ENCODE measurements around the gene KCNJ16. TPM values are rescaled to one million over a fixed set of nuclear protein-coding genes. Genes with fewer than 3 reads are reported as not detected.

Gene KCNJ16
- total RNA-seq, 4 donors from 2014 or later: 0.44 TPM; not detected in 3

DNA sequence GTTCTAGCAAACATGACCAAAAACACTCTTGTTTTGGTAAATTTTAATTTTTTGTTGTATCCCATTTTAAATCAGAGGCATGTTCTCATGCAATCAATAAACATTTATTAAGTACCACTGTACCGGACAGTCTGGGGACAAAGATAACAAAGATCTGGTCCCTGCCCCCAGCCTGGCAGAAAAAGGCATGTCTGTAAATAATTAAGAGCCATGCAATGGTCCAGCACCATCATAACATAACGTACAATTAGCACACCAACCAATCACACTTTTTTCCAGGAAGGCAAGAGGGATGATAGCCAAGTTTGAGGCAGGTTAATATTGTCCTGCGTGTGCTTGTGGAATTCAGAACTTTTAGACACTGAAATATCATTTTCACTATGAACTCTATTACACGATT is 3.5 kb downstream of the KCNJ16 start:
- H3K9me3 ChIP-seq: no peaks in the 10 kb centered on the region
- no peak overlapping the region for H3K27ac ChIP-seq
- WGBS, 2 donors: 51 to 70% methylated on average over 4 of the region's 4 CpGs
- no peaks in the 10 kb centered on the region for H3K27me3 ChIP-seq
- no peak overlapping the region for H3K4me3 ChIP-seq
- no peak for TF ChIP-seq POLR2A (IDR thresholded peaks at IDR 0.05)
- TF ChIP-seq CTCF (IDR thresholded peaks at IDR 0.05): no peak
- no peak for DNase-seq
- peaks cover 0 to 4% (median 0%) of the 10 kb centered on the region in 3 donors for H3K4me1 ChIP-seq
- no peaks in the 10 kb centered on the region for H3K36me3 ChIP-seq
- intact Hi-C loops (cut with DNase I): no loop called here

GRCh38 chr17:70078994-70079531 is 4.0 kb downstream of the KCNJ16 start:
- WGBS, 2 donors: 89 to 93% methylated on average over 3 of the region's 3 CpGs
- Histone ChIP-seq H3K27ac (no peak overlapping the region), H3K4me3 (no peak overlapping the region), H3K4me1 (peaks cover 0 to 4% (median 0%) of the 10 kb centered on the region in 3 donors), H3K36me3 (no peaks in the 10 kb centered on the region), H3K9me3 (no peaks in the 10 kb centered on the region), H3K27me3 (no peaks in the 10 kb centered on the region)
- no peak for DNase-seq
- TF ChIP-seq CTCF (IDR thresholded peaks at IDR 0.05) (no peak), POLR2A (IDR thresholded peaks at IDR 0.05) (no peak)
- intact Hi-C loops (cut with DNase I): no loop called here

DNA sequence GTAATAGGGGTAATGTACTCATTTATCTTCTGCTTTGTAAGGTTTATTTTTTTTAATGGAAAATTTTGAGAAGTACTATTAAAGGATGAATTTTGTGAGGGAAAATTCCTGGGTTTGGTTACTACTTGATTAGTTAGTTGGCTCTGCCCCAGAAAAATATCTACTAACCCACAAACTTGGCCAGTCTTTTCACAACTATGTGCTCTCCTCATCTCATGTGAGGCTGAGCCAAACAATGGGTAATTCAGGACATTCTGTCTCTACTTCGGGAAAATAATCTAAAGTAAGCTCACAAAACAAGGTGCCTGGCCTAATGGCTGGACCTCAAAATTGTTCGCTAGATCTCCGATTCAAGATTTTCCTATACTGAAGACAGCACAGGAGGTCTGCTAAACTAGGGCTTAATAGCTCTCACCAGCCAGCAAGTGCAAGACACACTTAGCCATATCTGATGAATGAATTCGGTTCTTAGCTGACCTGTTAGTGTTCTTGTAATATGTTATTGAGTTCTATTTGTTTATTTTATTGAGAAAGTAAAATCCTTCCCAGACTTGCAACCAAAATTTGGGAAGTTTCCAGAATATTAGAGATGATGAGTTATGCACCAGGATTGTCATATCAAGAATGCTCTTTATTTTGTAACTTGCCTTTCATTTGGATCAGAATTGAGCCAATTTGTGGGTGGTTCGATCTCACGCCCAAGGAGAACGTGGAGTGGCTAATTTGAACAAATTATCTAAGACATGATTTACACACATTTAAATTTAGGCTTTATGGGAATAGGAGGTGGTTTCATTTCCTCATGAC is 5.7 kb downstream of the KCNJ16 start:
- WGBS, 2 donors: 55 to 66% methylated on average over 7 of the region's 7 CpGs
- no peak for DNase-seq
- TF ChIP-seq CTCF (IDR thresholded peaks at IDR 0.05) (no peak), POLR2A (IDR thresholded peaks at IDR 0.05) (no peak)
- Histone ChIP-seq H3K27ac (peak overlapping the region in 1 of 4 donors; percentile 53), H3K4me1 (no peaks in the 10 kb centered on the region), H3K4me3 (no peak overlapping the region), H3K36me3 (no peaks in the 10 kb centered on the region), H3K27me3 (no peaks in the 10 kb centered on the region), H3K9me3 (no peaks in the 10 kb centered on the region)
- intact Hi-C loops (cut with DNase I): no loop called here

DNA sequence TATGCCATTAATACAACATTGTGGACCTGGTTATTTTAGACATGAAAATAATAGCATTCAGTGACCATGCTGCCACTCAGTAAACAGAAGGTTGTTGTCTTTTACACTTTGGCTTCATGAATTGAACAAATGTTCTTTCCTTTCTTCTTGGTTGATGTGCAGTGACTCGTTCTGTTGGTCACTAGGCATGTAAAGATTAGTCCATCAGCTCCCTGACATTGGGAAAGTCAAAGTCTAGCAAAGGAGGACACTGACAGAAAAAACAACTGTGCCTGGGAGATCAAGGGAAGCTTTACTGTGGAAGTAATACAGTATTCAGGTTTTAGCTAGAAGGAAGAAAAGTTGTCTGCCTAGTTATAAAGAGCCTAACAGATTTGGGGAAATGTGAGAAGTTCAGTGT is 6.9 kb downstream of the KCNJ16 start:
- TF ChIP-seq CTCF (IDR thresholded peaks at IDR 0.05) (no peak), POLR2A (IDR thresholded peaks at IDR 0.05) (no peak)
- no peak for DNase-seq
- Histone ChIP-seq H3K4me1 (no peaks in the 10 kb centered on the region), H3K27me3 (no peaks in the 10 kb centered on the region), H3K9me3 (no peaks in the 10 kb centered on the region), H3K4me3 (no peak overlapping the region), H3K27ac (no peak overlapping the region), H3K36me3 (no peaks in the 10 kb centered on the region)
- intact Hi-C loops (cut with DNase I): no loop called here
- WGBS, 2 donors: 27 to 36% methylated on average over 1 of the region's 1 CpG

DNA sequence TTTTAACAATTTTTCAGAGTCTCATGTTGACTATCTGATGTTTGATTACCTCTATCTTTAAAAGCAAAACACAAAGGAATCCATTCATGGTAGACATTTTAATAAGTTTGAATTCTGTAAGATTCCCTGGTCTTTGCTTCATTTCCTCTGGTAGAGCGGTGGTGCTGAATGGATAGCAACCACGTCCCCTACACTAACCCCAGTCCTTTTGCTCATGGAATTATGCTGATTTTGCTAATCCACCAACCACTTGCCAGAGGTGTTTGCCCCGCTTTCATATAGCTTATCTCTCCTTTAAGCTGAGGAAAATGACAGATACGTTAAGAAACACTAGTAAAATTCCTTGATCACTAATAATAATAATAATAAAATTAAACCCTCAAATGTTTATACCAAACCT is 9.5 kb downstream of the KCNJ16 start:
- no peak overlapping the region for H3K4me3 ChIP-seq
- no peaks in the 10 kb centered on the region for H3K36me3 ChIP-seq
- H3K27ac ChIP-seq: no peak overlapping the region
- no peak for DNase-seq
- no peaks in the 10 kb centered on the region for H3K9me3 ChIP-seq
- WGBS, 2 donors: 67 to 80% methylated on average over 4 of the region's 4 CpGs
- TF ChIP-seq CTCF (IDR thresholded peaks at IDR 0.05) (no peak), POLR2A (IDR thresholded peaks at IDR 0.05) (no peak)
- H3K4me1 ChIP-seq: no peaks in the 10 kb centered on the region
- intact Hi-C loops (cut with DNase I): no loop called here
- no peaks in the 10 kb centered on the region for H3K27me3 ChIP-seq

Measured in esophagus squamous epithelium (tissue), 5 donors.